GM19193 (cell line): Measurements from ENCODE around the gene RNGTT.

Experiments
- POLR2A ChIP-seq: IDR thresholded peaks from 4 replicates; pipeline ENCODE4 v1.6.1; 2011; ENCODE audit not compliant: insufficient read depth, insufficient read length; ENCODE audit errors: extremely low read depth

The RNGTT gene

GRCh38 chr6:88637761-88638545 is 325.5 kb downstream of the RNGTT start:
- TF ChIP-seq POLR2A = no peak

GRCh38 chr6:88636871-88637270 is 326.5 kb downstream of the RNGTT start:
- TF ChIP-seq POLR2A = no peak

DNA sequence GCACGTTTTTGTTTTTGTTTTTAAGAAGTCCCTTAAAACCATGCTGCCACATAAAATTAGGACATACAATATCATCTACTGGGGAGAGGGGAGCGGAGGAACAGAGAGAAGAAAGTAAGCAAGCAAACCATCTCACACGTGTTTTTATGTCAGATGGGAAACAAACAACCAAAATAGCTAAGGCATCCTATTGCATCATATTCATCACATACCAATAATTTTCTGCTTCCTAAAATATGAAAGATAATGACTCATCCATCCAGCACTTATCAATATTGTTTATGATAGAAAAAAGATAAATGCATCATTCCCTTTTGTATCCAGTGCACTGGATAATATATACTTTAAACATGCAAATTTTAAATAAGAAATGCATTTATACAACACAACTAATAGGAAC is 329.6 kb downstream of the RNGTT start:
- TF ChIP-seq POLR2A = no peak

DNA sequence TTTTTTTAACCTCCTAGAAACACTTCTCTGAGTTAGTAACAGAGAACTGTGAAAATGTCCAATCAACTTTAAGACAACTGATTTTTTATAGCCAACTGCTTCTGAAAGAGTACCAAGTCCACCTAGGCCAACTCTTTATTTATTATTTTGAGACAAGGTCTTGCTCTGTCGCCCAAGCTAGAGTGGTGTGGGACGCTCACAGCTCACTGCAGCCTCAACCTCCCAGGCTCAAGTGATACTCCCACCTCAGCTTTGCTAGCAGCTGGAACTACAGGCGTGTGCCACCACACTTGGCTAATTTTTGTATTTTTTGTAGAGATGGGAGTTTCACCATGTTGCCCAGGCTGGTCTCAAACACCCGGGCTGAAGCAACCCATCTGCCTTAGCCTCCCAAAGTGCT is 331.6 kb downstream of the RNGTT start:
- TF ChIP-seq POLR2A = no peak

DNA sequence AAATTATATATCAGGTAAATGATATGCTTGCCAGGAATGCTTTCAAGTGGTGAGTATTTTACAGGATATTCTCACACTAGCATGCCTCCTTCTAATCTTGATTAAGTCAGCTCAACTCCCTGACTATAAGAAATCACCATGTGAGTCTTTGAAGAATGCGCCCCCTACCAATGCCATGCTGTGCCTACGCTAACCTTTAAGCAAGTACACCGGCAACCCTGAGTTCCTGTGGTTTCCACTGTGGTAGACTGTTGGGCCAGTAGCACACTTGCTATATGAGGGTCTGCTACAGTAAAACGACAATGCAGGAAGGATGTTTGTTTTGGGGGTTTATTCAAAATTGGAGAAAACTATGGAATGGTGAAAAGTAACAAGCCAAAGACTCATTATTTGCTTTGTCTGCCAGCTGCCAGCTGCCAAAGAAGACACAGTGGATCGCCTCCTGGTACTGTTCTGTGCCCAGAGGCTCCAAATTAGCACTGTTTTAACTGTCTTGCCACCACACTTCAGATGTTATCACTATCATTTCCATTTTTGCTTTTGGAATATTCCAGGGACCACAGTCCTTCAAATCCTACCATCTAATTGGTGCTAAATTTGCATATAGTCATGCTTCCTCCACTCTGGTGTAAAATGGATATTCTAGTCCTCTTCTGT is 333.5 kb downstream of the RNGTT start:
- no peak for TF ChIP-seq POLR2A

DNA sequence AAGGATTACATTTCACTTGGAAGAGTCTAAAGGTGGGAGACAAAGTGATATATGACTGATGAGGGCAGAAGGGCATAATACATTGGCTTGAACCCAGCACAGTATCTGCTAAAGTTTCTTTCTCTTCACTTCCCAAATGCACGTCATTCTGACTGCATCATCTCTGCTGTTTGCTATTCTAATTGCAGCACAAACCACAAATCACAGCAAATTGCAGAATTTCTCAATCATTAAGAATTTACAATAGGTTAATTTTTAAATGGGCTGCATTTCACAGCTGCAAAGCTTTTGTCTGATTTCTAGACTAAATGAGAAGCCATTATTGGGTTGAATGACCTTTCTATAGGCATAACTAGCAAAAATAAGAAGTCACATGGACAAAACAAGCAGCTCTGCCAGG is 337.0 kb downstream of the RNGTT start:
- TF ChIP-seq POLR2A = no peak

- TF ChIP-seq POLR2A = no peak
Measured at GRCh38 chr6:88623531-88623930, 339.9 kb downstream of the RNGTT start.

GRCh38 chr6:88619951-88620350 is 343.5 kb downstream of the RNGTT start:
- TF ChIP-seq POLR2A = no peak

DNA sequence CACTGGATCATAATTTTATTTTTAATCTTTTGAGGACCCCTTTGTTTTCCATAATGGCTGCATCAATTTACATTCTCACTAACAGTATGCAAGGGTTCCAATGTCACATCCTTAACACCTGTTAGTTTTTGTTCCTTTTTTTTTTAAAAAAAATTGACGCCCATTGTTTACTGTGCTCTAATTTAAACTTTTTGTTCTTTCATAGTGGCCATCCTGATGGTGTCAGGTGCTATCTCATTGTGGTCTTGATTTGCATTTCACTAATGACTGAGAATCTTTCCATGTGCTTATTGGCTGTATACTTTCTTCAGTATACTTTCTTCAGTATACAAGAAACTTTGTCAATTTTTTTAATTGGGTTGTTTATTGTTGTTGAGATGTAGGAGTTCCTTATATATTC is 347.0 kb downstream of the RNGTT start:
- no peak for TF ChIP-seq POLR2A

DNA sequence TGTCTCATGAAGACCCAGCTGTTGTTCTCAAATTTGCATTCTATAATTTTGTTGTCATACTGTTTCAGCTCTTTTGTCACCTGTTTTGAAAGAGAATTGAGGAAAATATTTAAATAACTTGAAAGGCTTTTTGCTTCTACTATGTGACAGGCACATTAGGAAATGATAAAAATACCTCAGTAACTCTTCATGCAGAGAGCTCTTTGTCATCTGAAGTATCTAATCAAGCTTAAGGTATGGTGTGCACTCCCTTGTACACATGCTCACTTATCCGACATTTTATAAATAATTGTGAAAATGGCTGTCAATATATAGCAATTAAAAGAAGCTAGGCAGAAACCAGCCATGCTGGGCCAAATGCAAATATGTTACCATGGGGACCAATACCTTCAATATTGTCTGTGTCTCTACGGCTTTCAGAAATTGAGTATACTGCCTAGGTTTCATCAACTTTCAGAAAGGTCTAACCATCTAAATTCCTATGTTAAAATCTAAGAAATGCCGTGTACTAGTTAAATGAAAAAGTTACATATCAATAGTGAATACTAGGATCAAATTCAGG is 349.0 kb downstream of the RNGTT start:
- no peak for TF ChIP-seq POLR2A

DNA sequence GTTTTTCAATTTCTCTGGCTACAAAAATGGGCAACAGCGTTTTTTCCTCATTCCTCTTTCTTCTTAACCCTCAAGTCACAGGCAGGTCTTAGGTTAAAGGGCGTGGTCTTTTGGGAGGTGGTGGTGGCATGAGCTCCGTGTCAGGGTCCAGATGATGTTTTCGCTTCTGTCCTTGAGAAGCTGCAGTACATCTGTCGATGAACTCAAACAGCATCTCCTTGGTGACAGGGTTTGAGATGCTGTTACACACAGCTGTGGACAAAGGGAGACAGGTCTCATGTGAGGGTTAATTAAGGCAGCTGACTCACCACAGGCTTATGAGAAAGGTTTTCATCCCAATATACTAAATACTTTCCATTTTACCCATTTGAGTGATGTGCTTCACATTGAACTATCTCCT is 350.8 kb downstream of the RNGTT start:
- no peak for TF ChIP-seq POLR2A

- TF ChIP-seq POLR2A = no peak
Measured at GRCh38 chr6:88611721-88612120, 351.7 kb downstream of the RNGTT start.

DNA sequence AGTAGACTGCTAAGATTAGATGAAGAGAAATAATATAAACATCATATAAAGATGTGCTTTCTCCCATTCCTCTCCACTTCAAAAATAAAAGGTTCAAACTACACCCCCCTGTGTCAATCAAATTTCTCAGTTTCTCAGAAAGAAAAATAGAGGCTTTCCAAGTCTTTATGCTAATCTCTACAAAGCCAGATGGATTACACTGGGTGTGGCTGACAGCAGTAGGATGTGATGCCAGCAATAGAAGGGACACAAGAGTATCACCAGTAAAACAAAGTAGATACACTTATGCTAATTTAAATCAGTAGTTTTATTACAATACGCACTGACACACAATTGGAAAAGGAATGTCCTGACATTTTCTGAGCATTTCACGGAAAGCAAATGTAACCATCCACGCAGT is 353.4 kb downstream of the RNGTT start:
- TF ChIP-seq POLR2A = no peak

GRCh38 chr6:88605271-88605670 is 358.1 kb downstream of the RNGTT start:
- TF ChIP-seq POLR2A = no peak

- TF ChIP-seq POLR2A = no peak
Measured at GRCh38 chr6:88599571-88599970, 363.8 kb downstream of the RNGTT start.

- no peak for TF ChIP-seq POLR2A
Measured at GRCh38 chr6:88596801-88597200, 366.6 kb downstream of the RNGTT start.
